Gastroesophageal sphincter (tissue), 3 donors: Measurements from ENCODE around the gene MUSK.

Source experiments
- CTCF ChIP-seq, 4 experiments: fragments of 200-600 bp in 2 of 4; fragments of 450-650 bp in 2 of 4; sonication (generic) in 1 of 4; IDR thresholded peaks; one replicate each; pipeline ENCODE4 v1.5.1; 2017 to 2019; ENCODE audit warnings: antibody characterized with exemption in 4 of 4, mild to moderate bottlenecking in 2 of 4, moderate library complexity in 2 of 4
- POLR2A ChIP-seq, 2 donors: fragments of 450-650 bp; IDR thresholded peaks; one replicate each; pipeline ENCODE4 v1.6.1; 2017; ENCODE audit warnings: antibody characterized with exemption in 2 of 2, mild to moderate bottlenecking in 2 of 2, moderate library complexity in 1 of 2
- POLR2AphosphoS5 ChIP-seq: sonication (generic); formaldehyde crosslinking; IDR thresholded peaks from one replicate; pipeline ENCODE4 v1.6.1; 2017; ENCODE audit warnings: antibody characterized with exemption

- TF ChIP-seq POLR2A (IDR thresholded peaks at IDR 0.05) (no peak), CTCF (IDR thresholded peaks at IDR 0.05) (no peak), POLR2AphosphoS5 (no peak)
Measured at GRCh38 chr9:110753731-110754231, 85.2 kb downstream of the MUSK start.
